NCI-H2171 (cell line): ENCODE measurements around the gene CDK2.
"Not testable (repeated sequence)": the region's sequence is repeated elsewhere in the genome, so short reads cannot be mapped to it uniquely, and the experiment has no call there.

Source experiments
- DNase-seq: peaks from one replicate; lab custom pipeline; 2025; lab: John Stamatoyannopoulos, UW

The CDK2 gene

GRCh38 chr12:55982319-55982936 lies 15.8 kb downstream of the CDK2 start:
- DNase-seq = no peak

GRCh38 chr12:55983232-55983842 lies 16.7 kb downstream of the CDK2 start:
- DNase-seq = no peak

GRCh38 chr12:55984861-55985260 lies 18.2 kb downstream of the CDK2 start:
- no peak for DNase-seq

- DNase-seq = no peak
Observed at GRCh38 chr12:55985341-55985740, 18.7 kb downstream of the CDK2 start.

GRCh38 chr12:55985976-55986375 lies 19.3 kb downstream of the CDK2 start:
- not testable (repeated sequence) for DNase-seq

GRCh38 chr12:55991110-55991509 lies 24.5 kb downstream of the CDK2 start:
- DNase-seq = no peak

- DNase-seq = no peak
Observed at GRCh38 chr12:55993230-55993853, 26.7 kb downstream of the CDK2 start.

- no peak for DNase-seq
Observed at GRCh38 chr12:55995366-55995765, 28.7 kb downstream of the CDK2 start.

GRCh38 chr12:55996201-55996714 lies 29.6 kb downstream of the CDK2 start:
- DNase-seq = peak; percentile 29

- peak; percentile 19 for DNase-seq
Observed at GRCh38 chr12:55996715-55997534, 30.3 kb downstream of the CDK2 start, which contains the start of gene SUOX. TSS of gene SUOX (plus strand) at chr12:55997276. CDS start at chr12:56002222, 4,946 bp downstream.

- no peak for DNase-seq
Observed at GRCh38 chr12:55997535-55997859, 30.9 kb downstream of the CDK2 start.

GRCh38 chr12:55999522-55999921 lies 32.9 kb downstream of the CDK2 start:
- DNase-seq = not testable (repeated sequence)

GRCh38 chr12:55999999-56000540 lies 33.4 kb downstream of the CDK2 start:
- not testable (repeated sequence) for DNase-seq

GRCh38 chr12:56001487-56002100 lies 35.0 kb downstream of the CDK2 start:
- no peak for DNase-seq

- not testable (repeated sequence) for DNase-seq
Observed at GRCh38 chr12:56003376-56003775, 36.7 kb downstream of the CDK2 start.

- DNase-seq = no peak
Observed at GRCh38 chr12:56004211-56004610, 37.6 kb downstream of the CDK2 start.

- peak; percentile 91 for DNase-seq
Observed at GRCh38 chr12:56007564-56008559, 41.2 kb downstream of the CDK2 start.

- DNase-seq = no peak
Observed at GRCh38 chr12:56010111-56010570, 43.5 kb downstream of the CDK2 start.

- no peak for DNase-seq
Observed at GRCh38 chr12:56011509-56012090, 45.0 kb downstream of the CDK2 start.

- no peak for DNase-seq
Observed at GRCh38 chr12:56013482-56013881, 46.9 kb downstream of the CDK2 start.
